Stomach (tissue), 4 donors: ENCODE data around the gene TDP1.

Experiments
- EP300 ChIP-seq: sonication (generic); formaldehyde crosslinking; IDR thresholded peaks from one replicate; pipeline ENCODE4 v1.6.1; 2017; ENCODE audit warnings: antibody characterized with exemption
- POLR2A ChIP-seq, 4 donors: fragments of 450-650 bp; IDR thresholded peaks; one replicate each; pipeline ENCODE4 v1.6.1; 2016; ENCODE audit warnings: antibody characterized with exemption in 4 of 4, control low read depth in 2 of 4, mild to moderate bottlenecking in 1 of 4, moderate library complexity in 1 of 4
- POLR2AphosphoS5 ChIP-seq, 3 donors: sonication (generic); formaldehyde crosslinking; IDR thresholded peaks; one replicate each; pipeline ENCODE4 v1.6.1; 2016; ENCODE audit warnings: antibody characterized with exemption in 3 of 3
- TF ChIP-seq, protein P1 (sequence below), 7 experiments: fragments of 450-650 bp in 4 of 7; fragments of 200-600 bp in 3 of 7; sonication (generic) in 3 of 7; IDR thresholded peaks; one replicate each; pipeline ENCODE4 v1.5.1; 2016 to 2019; ENCODE audit warnings: antibody characterized with exemption in 7 of 7, control low read depth in 2 of 7, mild to moderate bottlenecking in 1 of 7

DNA sequence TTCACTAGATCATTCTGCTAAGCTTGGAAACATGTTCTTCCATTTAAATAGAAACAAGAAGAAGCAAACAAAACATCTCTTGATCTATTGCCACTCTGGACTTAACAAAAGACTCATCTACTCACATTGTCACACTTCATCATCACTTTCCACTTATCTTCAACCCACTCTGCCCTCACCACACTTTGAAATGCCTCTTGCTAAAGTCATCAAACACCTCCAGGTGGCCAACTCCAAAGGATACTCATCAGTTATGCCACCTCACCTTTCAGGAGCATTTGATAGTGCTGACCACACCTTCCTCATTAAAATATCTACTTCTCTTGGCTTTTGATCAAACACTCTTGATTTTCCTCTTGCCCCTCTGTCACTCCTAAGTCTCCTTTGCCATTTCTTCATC is 8.4 kb upstream of the TDP1 start:
- TF ChIP-seq, protein P1, sequence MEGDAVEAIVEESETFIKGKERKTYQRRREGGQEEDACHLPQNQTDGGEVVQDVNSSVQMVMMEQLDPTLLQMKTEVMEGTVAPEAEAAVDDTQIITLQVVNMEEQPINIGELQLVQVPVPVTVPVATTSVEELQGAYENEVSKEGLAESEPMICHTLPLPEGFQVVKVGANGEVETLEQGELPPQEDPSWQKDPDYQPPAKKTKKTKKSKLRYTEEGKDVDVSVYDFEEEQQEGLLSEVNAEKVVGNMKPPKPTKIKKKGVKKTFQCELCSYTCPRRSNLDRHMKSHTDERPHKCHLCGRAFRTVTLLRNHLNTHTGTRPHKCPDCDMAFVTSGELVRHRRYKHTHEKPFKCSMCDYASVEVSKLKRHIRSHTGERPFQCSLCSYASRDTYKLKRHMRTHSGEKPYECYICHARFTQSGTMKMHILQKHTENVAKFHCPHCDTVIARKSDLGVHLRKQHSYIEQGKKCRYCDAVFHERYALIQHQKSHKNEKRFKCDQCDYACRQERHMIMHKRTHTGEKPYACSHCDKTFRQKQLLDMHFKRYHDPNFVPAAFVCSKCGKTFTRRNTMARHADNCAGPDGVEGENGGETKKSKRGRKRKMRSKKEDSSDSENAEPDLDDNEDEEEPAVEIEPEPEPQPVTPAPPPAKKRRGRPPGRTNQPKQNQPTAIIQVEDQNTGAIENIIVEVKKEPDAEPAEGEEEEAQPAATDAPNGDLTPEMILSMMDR (IDR thresholded peaks at IDR 0.05), result no peak
- TF ChIP-seq POLR2AphosphoS5 (IDR thresholded peaks at IDR 0.05), result no peak
- TF ChIP-seq EP300, result no peak
- TF ChIP-seq POLR2A (IDR thresholded peaks at IDR 0.05), result no peak
